ENCODE measurements around the gene RIMS3.
"Not testable (repeated sequence)": the region's sequence is repeated elsewhere in the genome, so short reads cannot be mapped to it uniquely, and the experiment has no call there.

Gene RIMS3

DNA sequence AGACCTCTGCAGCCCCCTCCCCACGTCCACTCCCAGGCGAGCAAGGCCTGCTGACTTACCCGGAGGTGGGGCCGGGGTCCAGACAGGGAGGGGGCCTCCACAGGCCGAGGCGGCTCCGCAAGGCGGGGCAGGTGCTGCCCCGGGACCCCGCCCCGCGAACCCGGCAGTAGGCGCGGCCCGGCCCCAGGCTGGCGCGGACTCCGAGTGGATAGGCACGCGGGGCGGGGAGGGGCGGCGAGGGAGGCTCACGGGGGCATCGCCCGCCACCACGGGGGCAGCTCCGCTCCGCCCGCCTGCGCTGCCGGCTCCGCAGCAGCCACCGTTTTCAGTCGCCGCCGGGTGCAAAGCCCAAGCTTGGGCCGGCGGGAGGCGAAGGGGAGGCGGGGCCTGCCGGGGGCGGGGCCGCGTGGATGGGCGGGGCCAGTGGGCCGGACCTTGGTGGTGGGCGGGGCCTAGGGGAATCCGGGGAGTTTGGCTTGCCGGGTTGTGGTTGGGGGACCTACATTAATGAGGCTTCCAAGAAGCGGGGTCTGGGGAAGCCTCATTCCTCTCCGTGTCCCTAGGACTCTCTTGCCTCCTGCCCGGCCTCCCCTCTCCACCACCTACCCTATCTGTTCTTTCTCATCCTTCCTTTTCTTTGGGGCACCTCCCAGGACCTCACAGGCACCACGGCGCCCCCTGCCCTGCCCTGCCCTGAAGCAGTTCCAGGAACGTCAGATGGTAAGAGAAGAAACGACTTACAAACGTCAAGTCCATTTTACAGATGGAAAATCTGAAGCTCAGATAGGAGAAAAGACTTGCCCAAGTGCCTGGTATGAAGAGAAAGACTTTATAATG is at the start of gene RIMS3:
Gene RIMS3, minus strand, starts transcription at position 348 of the 837 bp plus-strand sequence. CDS start 23,757 bp downstream, outside the sequence.
- DNase-seq: peak; percentile 51

DNA sequence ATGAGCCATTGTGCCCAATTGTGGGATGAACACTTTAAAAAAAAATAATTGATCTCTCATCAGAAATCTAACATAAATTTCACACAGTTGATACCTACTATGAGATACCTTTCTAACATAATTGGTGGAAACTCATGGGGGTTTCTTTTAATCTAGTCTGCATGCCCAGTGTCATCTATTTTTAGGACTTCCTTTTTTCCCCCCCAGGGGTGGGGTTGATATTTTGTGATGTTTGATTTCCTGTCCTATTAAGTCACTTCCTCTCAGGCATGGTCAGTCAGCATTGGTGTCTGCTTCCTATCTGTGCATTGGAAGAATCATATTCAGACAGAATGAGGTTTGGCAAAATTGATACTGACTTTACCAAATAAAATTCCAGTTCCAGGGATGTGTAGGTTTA is 47.5 kb upstream of the RIMS3 start:
- DNase-seq: peak; percentile 32

DNA sequence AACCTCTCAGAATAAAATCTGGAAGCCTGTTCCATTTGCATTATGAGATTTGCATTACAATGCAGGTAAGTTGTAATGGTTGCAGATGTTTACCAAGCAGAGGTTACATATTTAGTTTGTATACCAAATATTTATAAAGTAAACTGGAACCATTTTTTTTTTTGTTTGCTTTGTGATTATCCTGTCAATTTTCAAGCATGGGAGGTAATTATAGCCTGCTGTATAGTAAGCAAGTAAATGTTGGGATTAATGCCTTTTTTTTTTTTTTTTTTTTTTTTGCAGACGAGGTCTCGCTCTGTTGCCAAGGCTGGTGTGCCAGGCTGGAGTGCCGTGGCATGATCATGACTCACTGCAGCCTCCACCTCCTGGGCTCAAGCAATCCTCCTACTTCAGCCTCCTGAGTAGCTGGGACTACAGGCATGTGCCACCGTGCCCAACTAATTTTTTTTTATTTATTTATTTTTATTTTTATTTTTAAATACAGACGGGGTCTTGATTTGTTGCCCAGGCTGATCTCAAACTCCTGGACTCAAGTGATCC is 47.0 kb upstream of the RIMS3 start:
- no peak for DNase-seq

DNA sequence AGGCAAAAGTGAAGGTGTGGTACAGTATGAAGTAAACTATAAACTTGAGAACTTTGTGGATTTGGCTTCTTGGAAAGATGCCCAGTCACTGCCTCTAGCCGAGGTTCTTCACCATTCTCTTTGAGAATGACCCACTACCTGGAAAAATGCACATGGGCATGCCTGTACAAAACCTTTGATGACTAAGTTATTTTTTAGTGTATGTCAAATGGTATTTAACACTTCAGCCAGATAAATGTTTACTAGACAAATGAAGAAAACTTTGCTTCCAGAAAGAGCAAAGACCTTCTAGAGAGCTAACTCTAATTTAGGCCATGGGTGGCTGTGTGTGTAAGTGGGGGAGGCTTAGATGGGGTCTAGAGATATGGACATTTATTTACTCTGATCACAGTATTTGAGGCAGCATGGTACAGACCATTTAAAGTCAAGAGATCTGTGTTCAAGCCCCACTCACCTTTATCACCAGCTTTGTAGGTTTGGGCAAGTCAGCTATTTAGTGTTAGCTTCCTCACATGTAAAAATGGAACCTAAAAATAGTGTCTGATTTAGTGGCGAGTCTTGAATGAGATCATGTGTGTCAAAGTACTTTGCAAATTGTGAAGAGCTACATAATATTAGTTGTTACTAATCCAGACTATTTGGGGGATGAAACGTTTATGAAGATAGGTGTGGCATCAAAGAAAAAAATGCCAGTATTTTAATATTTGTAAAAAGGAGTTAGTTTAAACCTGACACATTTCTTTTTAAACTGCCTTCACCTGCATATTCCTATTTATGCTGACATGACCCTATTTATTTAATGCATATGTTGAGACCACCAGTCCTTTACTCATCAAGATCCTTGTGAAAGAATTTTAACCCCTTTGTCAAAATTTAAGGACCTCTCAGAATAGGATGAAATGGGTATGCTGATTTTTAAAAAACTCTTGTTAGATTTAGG is 46.3 kb upstream of the RIMS3 start:
- peak; percentile 70 for DNase-seq

DNA sequence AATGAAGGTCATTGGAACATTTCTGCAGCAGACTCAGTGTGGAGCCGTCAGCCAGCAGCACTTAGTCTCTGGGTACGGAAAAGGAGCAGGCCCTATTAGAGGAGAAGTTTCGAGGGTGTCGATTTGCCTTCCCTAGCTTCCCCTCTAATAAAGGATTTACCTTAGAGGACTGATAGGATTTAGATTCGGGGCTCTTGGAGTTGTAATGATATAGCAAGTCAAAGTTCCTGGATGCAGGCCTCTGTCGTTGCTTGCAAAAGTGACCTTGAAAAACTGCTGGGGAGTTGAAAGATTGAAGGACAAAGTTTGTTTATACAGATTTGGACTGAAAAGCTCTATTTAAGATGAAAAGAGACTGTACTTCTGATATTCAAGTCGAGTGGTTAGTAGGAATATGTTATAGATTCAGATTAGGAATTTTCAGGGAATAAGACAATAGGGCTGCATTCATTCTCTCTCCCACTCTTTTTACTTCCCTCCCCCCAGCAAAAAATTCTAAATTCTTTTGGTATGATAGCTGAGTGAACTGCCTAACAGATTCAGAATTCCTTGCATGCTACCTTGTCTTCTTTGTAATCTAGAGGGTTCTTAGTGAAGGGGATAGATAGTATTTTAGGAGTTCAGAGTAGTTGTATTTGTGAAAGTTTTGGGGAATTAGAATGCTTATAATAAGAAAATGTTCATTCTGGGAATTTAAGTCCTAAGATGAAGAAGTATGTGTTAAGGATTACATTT is 45.3 kb upstream of the RIMS3 start:
- DNase-seq: peak; percentile 34

DNA sequence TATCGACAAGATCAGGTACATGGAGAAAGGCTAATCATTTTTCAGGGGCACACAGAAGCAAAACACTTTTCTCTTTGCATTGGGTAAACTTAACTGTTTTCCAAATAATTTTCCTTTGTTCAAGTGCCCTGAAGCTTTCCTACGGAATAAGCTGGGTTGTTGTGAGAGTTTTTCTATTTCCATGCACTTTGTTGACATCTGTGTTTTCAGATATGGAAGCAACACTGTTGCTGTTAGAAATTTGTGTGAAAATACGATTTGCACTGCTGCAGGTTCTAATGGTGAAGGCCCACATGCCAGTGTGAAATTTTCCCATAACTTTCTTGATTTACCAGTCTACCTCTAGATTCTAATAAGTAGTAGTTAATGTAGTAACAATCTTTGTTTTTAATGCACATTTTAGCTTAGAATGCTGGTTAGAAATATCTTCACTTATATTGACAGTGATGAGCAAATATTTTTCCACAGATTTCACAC is 44.4 kb upstream of the RIMS3 start:
- no peak for DNase-seq

DNA sequence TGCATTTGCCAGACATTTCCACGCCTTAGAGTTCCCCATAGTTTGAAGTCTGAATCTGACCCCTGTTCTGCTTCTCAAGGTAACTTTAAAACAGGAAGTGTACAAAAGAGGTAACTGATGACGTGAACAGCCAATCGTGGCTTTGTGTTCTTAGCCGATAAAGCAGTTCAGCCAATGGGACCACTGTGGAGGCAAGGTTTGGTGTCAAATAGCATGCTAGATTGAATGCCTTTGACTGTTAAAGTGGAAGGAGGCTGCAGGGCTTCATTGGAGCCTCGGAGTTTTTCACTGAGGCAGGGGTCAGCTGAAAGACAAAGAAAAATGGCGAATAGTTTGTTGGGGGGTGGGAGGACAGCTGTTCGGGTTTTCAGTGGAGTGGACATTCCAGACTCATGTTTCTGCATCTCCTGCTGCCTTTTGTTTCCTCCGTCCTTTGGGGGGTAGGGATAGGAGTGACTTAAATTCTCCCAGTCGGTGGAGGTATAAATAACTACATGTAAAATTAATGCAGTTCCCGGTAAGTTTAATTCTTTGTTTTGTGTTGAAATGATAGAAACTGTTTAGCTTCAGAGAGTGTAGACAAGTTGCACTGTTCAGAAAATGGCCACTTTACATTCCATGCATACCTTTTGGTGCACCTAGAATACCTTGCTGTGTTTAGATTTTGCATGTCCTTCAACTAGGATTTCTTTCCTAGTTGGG is 43.8 kb upstream of the RIMS3 start:
- DNase-seq: peak; percentile 96

DNA sequence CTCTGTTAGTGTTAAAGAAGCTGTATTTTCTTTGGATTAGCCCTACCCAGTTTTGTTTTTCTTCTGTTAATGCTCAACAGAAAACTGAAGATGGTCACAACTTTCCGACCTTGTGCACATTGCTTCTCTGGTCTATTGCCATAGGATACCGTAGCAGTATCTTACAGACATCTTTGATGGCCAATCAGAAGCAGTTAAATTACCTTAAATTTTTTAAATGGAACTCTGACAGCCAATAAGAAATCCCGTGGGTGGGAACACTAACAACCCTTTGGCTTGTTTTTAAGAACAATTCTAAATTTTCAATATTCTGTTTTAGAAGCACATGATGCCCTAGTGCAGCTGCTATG is 43.2 kb upstream of the RIMS3 start:
- peak; percentile 86 for DNase-seq

DNA sequence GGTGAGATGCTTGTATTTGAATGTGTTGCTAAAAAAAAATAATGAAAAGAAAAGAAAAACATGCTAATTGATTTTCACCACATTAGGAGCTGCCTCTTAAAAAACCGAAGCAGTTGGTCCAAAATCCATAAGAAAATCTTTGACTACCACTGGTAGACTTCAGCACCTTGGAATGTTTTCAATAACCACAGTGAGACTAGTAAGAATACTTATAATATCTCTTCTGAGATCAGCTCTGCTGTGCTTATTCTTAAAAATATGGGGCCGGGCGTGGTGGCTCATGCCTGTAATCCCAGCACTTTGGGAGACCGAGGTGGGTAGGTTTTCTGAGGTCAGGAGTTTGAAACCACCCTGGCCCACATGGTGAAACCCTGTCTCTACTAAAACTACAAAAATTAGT is 41.1 kb upstream of the RIMS3 start:
- no peak for DNase-seq

DNA sequence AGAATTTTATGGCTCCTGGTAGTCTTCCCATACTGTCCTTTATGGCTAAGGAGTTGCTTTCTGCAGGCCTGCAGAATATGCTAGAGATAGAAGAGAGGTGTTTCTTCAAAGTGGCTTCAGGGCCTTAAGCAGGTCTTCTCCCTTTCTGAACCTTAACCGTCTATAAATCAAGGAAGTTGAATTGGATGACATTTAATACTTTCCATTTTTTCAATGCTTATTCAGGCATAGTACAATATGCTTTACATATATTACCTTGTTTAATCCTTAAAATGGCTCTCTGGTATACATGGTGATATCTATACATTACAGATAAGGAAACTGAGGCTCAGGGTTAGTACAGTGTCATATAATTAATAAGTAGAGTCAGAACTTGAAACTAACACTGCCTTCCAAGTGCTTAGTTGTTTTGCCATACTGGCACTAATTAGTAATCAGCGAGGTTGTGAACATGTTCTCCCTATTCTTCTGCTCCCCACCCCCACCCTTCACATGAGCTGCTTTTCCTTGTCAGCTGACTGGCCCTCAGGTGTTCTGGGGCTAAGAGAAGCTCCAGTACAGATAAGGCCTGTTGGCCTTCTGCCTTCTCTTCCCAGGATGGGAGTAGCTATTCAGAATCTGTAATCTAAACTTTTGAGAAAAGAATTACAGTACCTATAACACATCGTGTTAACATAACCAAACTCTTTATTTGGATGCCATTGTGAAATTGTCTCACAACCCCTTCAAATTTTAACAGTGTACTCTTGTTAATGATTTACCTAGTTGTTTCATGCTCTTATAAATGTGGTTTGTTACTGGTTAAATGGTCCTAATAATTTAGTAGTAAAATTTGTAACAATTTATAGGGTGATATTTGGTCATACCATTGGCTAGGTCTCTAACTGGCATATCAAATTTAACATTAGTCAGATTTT is 39.6 kb upstream of the RIMS3 start:
- DNase-seq: no peak

DNA sequence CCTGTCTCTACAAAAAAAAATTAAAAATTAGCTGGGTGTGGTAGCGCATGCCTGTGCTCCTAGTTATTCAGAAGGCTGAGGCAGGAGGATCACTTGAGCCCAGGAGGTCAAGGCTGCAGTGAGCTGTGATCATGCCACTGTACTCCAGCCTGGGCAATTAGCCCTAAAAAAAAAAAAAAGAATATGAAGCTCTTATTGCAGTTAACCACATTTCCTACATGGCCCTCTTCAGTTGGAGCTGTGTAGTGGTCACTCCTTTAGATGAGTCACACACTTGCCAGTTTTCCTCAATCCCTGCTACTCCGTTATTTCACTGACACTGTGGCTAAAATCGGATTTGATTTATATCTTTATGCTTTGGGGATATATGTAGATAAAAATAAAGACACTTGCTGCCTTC is 37.8 kb upstream of the RIMS3 start:
- peak; percentile 83 for DNase-seq

DNA sequence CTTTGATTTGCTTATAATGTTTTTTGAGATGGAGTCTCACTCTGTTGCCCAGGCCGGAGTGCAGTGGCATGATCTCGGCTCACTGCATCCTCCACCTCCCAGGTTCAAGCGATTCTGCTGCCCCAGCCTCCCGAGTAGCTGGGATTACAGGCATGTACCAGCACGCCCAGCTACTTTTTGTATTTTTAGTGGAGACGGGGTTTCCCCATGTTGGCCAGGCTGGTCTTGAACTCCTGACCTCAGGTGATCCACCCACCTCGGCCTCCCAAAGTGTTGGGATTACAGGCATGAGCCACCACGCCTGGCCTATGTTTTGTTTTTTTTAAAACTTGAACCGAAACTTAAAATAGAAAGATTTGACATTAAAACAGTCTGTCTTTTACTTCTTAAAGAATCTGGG is 37.3 kb upstream of the RIMS3 start:
- DNase-seq: not testable (repeated sequence)

DNA sequence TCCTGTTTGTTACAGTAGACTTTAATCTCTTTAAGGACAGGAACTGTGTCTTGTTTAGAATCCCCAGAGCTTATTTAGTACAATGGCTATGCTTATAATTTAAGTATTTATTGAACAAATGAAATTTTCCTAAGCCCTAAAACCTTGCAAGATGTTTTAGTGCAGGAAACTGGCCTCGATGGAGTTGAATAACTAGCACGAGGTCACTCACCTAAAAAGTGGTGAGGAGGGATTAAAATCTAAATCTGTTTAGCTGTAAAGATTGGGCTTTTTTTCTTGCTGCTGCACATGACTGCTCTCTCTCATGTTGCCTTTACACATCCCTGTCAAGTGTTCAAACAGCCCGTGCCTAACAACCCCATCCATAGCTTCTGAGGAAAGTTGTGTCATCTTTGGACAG is 36.2 kb upstream of the RIMS3 start:
- DNase-seq: no peak

DNA sequence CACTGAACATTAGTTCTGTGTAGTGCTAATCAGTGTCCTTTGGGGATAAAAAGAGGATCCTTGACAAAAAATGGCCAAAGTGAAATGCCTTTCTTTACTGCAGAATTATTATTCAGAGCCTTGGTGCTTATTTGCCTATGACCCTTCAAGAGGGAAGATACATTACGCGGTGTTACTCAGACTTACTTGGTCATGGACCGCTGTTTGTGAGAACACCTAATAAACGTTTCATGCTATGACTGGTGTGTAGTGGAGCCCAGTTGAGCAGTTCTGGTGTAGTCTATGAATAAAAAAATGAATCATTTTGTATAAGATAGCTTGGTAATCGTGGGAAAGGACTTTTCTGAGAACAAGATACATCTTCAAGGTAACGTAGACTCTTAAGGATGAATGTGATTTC is 34.3 kb upstream of the RIMS3 start:
- DNase-seq: no peak

DNA sequence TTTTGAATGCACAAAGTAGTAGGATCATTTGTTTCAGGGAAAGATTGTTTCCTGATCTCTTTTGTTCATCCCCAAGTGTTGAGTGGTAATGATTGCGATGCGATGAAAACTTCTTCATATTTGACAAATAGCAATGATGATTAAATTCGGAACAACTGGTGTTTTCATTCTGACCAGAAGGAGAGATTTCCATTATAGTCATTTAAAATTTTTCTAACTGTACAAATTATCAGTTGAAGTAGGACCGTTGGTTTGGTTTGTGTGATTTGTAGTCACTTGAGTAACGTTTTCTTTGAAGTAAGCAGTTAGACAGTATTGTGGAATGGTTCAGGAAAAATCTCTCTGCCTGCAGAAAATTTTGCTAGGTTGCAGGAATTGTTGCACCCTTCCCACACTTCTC is 32.0 kb upstream of the RIMS3 start:
- DNase-seq: no peak

DNA sequence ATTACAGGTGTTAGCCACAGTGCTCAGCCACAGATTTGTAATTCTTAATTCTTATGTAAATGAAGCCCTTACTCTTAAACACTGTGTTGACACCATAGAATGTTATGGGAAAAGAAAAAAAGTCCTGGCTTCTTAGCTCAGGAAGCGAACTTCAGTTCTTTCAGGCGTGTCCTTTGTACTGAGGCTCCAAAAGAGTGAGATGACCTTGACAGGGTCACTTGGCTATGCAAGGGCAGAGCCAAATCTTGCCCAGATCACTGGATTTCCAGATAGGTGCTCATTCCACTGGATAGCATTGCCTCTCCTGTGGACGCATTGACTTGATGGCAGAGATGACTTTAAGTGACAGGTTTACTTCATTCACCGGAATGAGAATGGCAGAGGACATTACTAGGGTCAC is 30.8 kb upstream of the RIMS3 start:
- no peak for DNase-seq

DNA sequence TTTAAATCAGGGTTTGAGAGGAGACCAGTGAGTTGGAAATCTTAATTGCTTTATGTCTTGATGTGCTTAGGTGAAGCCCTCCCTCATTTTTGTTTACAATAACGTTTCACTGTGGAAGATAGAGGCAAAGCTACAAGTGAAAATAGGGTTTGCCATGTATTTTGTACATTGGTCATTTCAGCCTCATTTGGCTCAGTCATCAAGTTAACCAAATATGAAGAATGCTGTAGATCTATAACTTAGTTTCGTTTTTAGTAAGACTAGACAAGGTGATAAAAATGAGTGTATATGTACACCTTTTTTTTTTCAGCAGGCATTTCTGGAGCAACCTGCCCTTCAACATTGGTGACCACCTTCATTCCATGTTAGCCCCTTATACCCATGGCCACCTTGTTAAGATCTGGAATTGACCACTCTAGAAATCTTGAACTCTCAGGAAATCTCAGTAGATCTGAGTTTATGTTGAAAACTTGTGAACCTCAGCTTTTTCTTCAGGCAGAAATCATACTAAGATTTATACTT is 28.9 kb upstream of the RIMS3 start:
- DNase-seq: no peak

DNA sequence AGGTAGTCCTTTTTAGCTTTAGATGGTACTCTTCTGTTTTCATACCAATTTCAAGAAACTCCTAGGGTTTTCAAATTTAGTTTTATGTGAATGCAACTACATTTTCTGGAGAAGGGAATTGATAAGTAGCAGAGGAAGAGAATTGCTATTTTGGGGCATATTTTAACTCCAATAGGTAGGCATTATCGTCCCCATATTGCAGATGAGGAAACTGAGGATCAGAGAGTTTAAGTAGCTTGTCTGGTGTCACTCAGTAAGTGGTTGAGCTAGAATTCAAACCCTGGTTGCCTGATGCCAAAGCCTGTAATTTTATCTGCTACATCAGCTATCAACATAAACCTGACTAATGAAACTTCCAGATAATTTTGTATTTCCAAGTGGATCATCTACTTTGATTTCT is 27.9 kb upstream of the RIMS3 start:
- no peak for DNase-seq

DNA sequence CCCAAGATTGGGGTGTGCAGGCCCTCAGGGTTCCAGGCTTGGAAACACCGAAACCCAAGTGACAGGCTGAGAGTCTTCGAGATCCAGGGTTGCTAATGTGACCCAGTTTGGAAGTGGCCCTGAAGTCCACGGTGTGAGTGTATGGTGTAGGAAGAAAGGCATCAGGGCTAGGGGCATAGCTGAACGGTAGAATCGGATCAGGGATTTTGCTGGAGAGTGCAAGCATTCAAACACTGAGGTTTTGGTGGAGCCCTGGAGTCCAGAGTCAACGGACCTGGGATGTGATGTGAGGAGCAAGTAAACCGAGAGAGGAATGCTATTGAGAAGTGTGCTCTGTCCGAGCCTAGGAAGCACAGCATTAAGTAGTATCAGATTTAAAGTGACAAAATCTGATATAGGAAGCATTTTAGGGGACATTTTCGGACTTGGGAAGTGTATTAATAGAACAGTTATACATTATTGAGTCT is 27.0 kb upstream of the RIMS3 start:
- DNase-seq: no peak

DNA sequence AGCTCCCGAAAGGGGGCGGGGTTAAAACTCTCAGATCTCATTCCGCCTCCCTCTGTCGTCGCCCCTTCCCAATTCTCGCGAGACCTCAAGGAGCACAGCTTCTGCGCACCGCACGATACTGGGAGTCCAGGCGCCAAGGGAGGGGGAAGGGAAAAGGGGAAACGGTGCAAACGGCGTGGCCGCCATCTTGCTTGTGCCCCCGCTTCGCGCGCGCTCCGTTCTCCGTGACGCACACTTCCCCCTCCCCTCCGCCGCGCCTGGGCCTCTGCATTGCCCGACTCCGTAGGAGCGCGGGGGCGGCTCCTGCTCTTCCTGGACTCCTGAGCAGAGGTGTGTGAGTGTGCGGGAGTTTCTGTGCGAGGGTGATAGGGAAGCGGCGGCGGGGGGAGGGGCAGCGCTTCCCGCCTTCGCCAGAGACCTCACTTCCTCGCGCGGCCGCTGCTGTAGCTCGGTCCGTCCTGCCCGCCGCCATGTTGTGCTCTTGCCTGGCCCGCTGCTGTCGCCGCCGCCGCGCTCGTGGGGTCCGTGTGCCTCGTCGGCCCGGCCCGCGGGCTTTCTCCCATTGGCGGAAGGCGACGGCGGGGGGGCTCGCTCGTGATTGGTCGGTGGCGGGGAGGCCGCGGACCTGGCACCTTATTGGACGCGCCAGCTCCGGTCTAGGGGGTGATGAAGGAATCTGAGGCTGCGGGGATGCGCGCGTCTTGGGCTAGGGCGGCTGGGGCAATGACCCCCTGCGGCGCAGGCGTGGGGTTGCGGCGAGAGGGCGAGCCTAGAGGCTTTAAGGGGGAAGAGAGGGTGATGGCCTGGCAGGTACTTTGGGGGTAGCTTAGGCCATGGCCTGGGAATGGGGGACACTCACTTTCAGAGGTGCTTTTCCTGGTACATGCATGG is 26.3 kb upstream of the RIMS3 start, which contains the start of gene NFYC:
Gene NFYC, plus strand, starts transcription at position 167 of the 891 bp plus-strand sequence. CDS start 47,140 bp downstream, outside the sequence.
- peak; percentile 99 for DNase-seq
